GM12878 (cell line): ENCODE results near the gene ARL15. TPM values are rescaled to one million over a fixed set of nuclear protein-coding genes. Genes with fewer than 3 reads are reported as not detected.
A peak's percentile ranks its signal among the peaks of the same experiment; 100 is the strongest.

Source experiments
- ATAC-seq: fragments of 200-7000 bp; cut with Tn5 transposase; 3 replicates; pipeline ENCODE4 v1.9.1; 2020; ENCODE audit warnings: mild to moderate bottlenecking, moderate library complexity
- BruUV-seq: library from RNA; stranded (reverse); fragments of 400-500 nt; replicated peaks from 2 replicates; lab custom pipeline; 2021; lab: Mats Ljungman, UMichigan
- CTCF ChIA-PET: fragments of 300-600 bp; sonication (Branson Sonifier 250); formaldehyde crosslinking; extraction: SDS; loops from one replicate; lab custom pipeline; 2021; ENCODE audit warnings: inconsistent platforms; lab: Yijun Ruan, JAX
- POLR2A ChIA-PET: fragments of 350-600 bp; formaldehyde crosslinking; extraction: SDS; loops from one replicate; lab custom pipeline; 2021; ENCODE audit warnings: inconsistent platforms; lab: Charles Lee
- RAD21 ChIA-PET: fragments of 300-600 bp; sonication (Branson Sonifier 250); formaldehyde crosslinking; loops from one replicate; lab custom pipeline; 2023; ENCODE audit warnings: antibody characterized with exemption; ENCODE audit not compliant: unreplicated experiment; lab: Charles Lee
- SMC1A ChIA-PET: fragments of 300-600 bp; sonication (Branson Sonifier 250); formaldehyde crosslinking; loops from one replicate; lab custom pipeline; 2023; ENCODE audit not compliant: unreplicated experiment, uncharacterized antibody; lab: Charles Lee
- DNase-seq: peaks from one replicate; pipeline ENCODE4 v3.0.0-alpha.2; 2011; ENCODE audit warnings: low read depth, low spot score
- FAIRE-seq: peaks from 3 replicates; lab custom pipeline; 2011; peaks lifted over from hg19 to GRCh38; lab: Jason Lieb, UNC
- H2AFZ ChIP-seq: 2 replicates; pipeline ENCODE4 v1.6.0; 2011; ENCODE audit warnings: low read depth, low read length, control low read depth; ENCODE audit not compliant: control insufficient read depth
- H3K27ac ChIP-seq: 2 replicates; pipeline ENCODE4 v1.5.1; 2011; ENCODE audit warnings: control low read depth; ENCODE audit not compliant: control insufficient read depth, insufficient read depth
- H3K27me3 ChIP-seq, 2 experiments: replicated peaks in 1 of 2; 2 replicates each; pipeline versions ENCODE4 v1.6.0 to v1.6.1; 2011; ENCODE audit warnings: low read length in 1 of 2; ENCODE audit not compliant: control insufficient read depth in 2 of 2, insufficient read depth in 2 of 2
- H3K36me3 ChIP-seq, 2 experiments: 2 replicates each; pipeline ENCODE4 v1.5.1; 2011; ENCODE audit warnings: low read length in 1 of 2; ENCODE audit not compliant: control insufficient read depth in 2 of 2, insufficient read depth in 2 of 2
- H3K4me1 ChIP-seq: 2 replicates; pipeline ENCODE4 v1.6.1; 2011; ENCODE audit warnings: mild to moderate bottlenecking, low read length, moderate library complexity, mixed read lengths; ENCODE audit not compliant: control insufficient read depth, insufficient read depth
- H3K4me2 ChIP-seq: 2 replicates; pipeline ENCODE4 v1.6.0; 2011; ENCODE audit warnings: control low read depth; ENCODE audit not compliant: control insufficient read depth, insufficient read depth
- H3K4me3 ChIP-seq: fragments of 200-600 bp; sonication (generic); 2 replicates; pipeline ENCODE4 v1.5.1; 2016
- H3K79me2 ChIP-seq: 2 replicates; pipeline ENCODE4 v1.6.0; 2011; ENCODE audit warnings: low read length; ENCODE audit not compliant: control insufficient read depth, insufficient read depth
- H3K9ac ChIP-seq: 2 replicates; pipeline ENCODE4 v1.8.0; 2011; ENCODE audit warnings: low read length, control low read depth, mixed read lengths; ENCODE audit not compliant: control insufficient read depth, insufficient read depth
- H3K9me3 ChIP-seq: replicated peaks from 3 replicates; pipeline ENCODE4 v1.5.1; 2011; ENCODE audit warnings: mild to moderate bottlenecking, low read length; ENCODE audit not compliant: control insufficient read depth, insufficient read depth
- H4K20me1 ChIP-seq: 2 replicates; pipeline ENCODE4 v1.6.0; 2011; ENCODE audit not compliant: control insufficient read depth, insufficient read depth
- CBX3 ChIP-seq: fragments of 200-600 bp; sonication (generic); IDR thresholded peaks from 2 replicates; pipeline ENCODE4 v1.6.1; 2016; ENCODE audit warnings: low read depth, borderline replicate concordance
- CEBPB ChIP-seq, 2 experiments: fragments of 150-350 bp in 1 of 2; IDR thresholded peaks; 2 replicates each; pipeline ENCODE4 v1.6.1; 2012 to 2014; ENCODE audit warnings: low read depth in 2 of 2, low read length in 2 of 2, borderline replicate concordance in 1 of 2, inconsistent platforms in 1 of 2
- CEBPZ ChIP-seq: fragments of 150-350 bp; IDR thresholded peaks from 2 replicates; pipeline ENCODE4 v1.6.1; 2016; ENCODE audit warnings: low read depth, low read length
- IKZF2 ChIP-seq, 2 experiments: fragments of 450-650 bp; IDR thresholded peaks; 2 replicates each; pipeline ENCODE4 v1.6.1; 2017; ENCODE audit warnings: mild to moderate bottlenecking in 2 of 2, moderate library complexity in 2 of 2
- IRF3 ChIP-seq: fragments of 450-650 bp; IDR thresholded peaks from 2 replicates; pipeline ENCODE4 v1.6.1; 2014; ENCODE audit warnings: mild to moderate bottlenecking
- MLLT1 ChIP-seq: fragments of 450-650 bp; IDR thresholded peaks from 2 replicates; pipeline ENCODE4 v1.6.1; 2016; ENCODE audit warnings: mild to moderate bottlenecking
- RCOR1 ChIP-seq: conservative IDR thresholded peaks from 2 replicates; pipeline ENCODE4 v1.6.1; 2012; ENCODE audit warnings: low read depth, low read length, improper control_type of control experiment
- SMAD1 ChIP-seq: fragments of 450-650 bp; IDR thresholded peaks from 2 replicates; pipeline ENCODE4 v1.6.1; 2018; ENCODE audit warnings: mild to moderate bottlenecking, low read depth; ENCODE audit not compliant: partially characterized antibody
- SMAD5 ChIP-seq: IDR thresholded peaks from 2 replicates; pipeline ENCODE4 v1.6.1; 2016; ENCODE audit warnings: antibody characterized with exemption, low read depth
- SRF ChIP-seq, 2 experiments: IDR thresholded peaks; 2 replicates each; pipeline ENCODE4 v1.6.1; 2011; ENCODE audit warnings: low read depth in 2 of 2, low read length in 2 of 2, mild to moderate bottlenecking in 1 of 2, moderate library complexity in 1 of 2
- TCF3 ChIP-seq: IDR thresholded peaks from 2 replicates; pipeline ENCODE4 v1.6.1; 2012; ENCODE audit warnings: low read depth, mild to moderate bottlenecking, low read length, borderline replicate concordance; ENCODE audit not compliant: insufficient read depth
- WGBS: methylation state at CpG from one replicate; pipeline ENCODE4 v1.1.6; 2016; ENCODE audit warnings: low lambda C conversion rate; ENCODE audit not compliant: insufficient replicate concordance, insufficient coverage; ENCODE audit errors: missing lambda C conversion rate; 5-methylcytosine and 5-hydroxymethylcytosine counted together
- in situ Hi-C: fragments of 300-500 bp; cut with MboI; formaldehyde crosslinking; loops from 9 replicates; pipeline ENCODE4 v1.14.3; 2018; ENCODE audit warnings: mixed read lengths
- intact Hi-C: fragments of 100-400 bp; cut with micrococcal nuclease; formaldehyde crosslinking; loops from one replicate; pipeline ENCODE4 v1.14.2; 2022; ENCODE audit not compliant: unreplicated experiment
- polyA plus RNA-seq, 11 experiments: library from polyadenylated mRNA; depleted of rRNA in 4 of 11; unstranded in 6 of 11; stranded (reverse) in 5 of 11; fragments of >200 nt; fragmentation: Nextera tagmentation in 4 of 11; fragmentation: Illumina TruSeq in 1 of 11; extraction: Ambion mirVana in 4 of 11; extraction: Trizol in 1 of 11; gene quantifications; 1 replicate in 1 of 11; 2 replicates in 10 of 11; pipeline versions ENCODE4 v1.2.1 to v1.2.3, GENCODE V29; 2011 to 2016; ENCODE audit warnings: inconsistent platforms in 2 of 11, missing spikeins in 2 of 11, low read depth in 1 of 11
- total RNA-seq, 4 experiments: library from RNA; depleted of rRNA in 3 of 4; stranded (reverse); fragments of >200 nt in 3 of 4; fragmentation: Illumina TruSeq in 1 of 4; extraction: Trizol in 1 of 4; gene quantifications; 2 replicates each; pipeline versions ENCODE4 v1.2.1 to v1.2.3, GENCODE V29; 2013 to 2021

Gene ARL15
- total and polyA plus RNA-seq, 10 of the 15 experiments (the other 5 are each of a cell fraction or from before 2014, with no cell fraction given): 3.6 to 11.0 (median 7.7) TPM

- TF ChIP-seq IRF3 (no peak), CBX3 (no peak), CEBPZ (no peak), CEBPB (IDR thresholded peaks at IDR 0.05; ENCODE audit: borderline replicate concordance in 1 of 2, low read depth in 2 of 2, low read length in 2 of 2) (no peak)
Observed at GRCh38 chr5:54117957-54118356, 192.4 kb downstream of the ARL15 start (continued).

- Histone ChIP-seq H3K36me3 (no peaks in the 10 kb centered on the region), H3K4me2 (peak overlapping the region; percentile 42; the same call in 1 of the 2 replicates), H4K20me1 (no peaks in the 10 kb centered on the region), H3K9ac (no peak overlapping the region), H3K4me1 (peaks cover 6% of the 10 kb centered on the region), H3K27me3 (no peaks in the 10 kb centered on the region), H2AFZ (no peak overlapping the region), H3K79me2 (no peaks in the 10 kb centered on the region), H3K27ac (no peak overlapping the region), H3K4me3 (no peak overlapping the region), H3K9me3 (no peaks in the 10 kb centered on the region)
- intact Hi-C loops (no loop called here), in situ Hi-C loops (no loop called here)
- ChIA-PET CTCF (interaction anchor here (1.0 kb wide), 1 partner anchor 20 kb away, joined by 3 read pairs; no protein-coding TSS in a partner anchor), POLR2A (no interaction called here), SMC1A (interaction anchor here (0.6 to 1.6 kb wide), 5 partner anchors 10 to 533 kb away, joined by 3 to 5 read pairs (median 3); no protein-coding TSS in a partner anchor), RAD21 (no interaction called here)
- no peak for DNase-seq
- peak; percentile 61 for FAIRE-seq
- 77% methylated on average over 3 of the region's 3 CpGs for WGBS
- no TSS peak for BruUV-seq
- no peak; the same call in 2 of the 3 replicates for ATAC-seq
- no peak for TF ChIP-seq SRF (IDR thresholded peaks at IDR 0.05; ENCODE audit: low read depth in 2 of 2, low read length in 2 of 2)
- TF ChIP-seq MLLT1: no peak
- TF ChIP-seq IKZF2 (IDR thresholded peaks at IDR 0.05): no peak
- TF ChIP-seq TCF3: no peak
- no peak for TF ChIP-seq RCOR1
- no peak for TF ChIP-seq SMAD1
- no peak for TF ChIP-seq SMAD5
- no peak for TF ChIP-seq CEBPZ
Observed at GRCh38 chr5:54115735-54116403, 194.5 kb downstream of the ARL15 start.
